Endothelial cell of umbilical vein (primary cell): ENCODE data around the gene NAGPA. TPM values are rescaled to one million over a fixed set of nuclear protein-coding genes. Genes with fewer than 3 reads are reported as not detected.

Source experiments
- BruUV-seq: library from RNA; stranded (reverse); fragments of 400-500 nt; replicated peaks from 2 replicates; lab custom pipeline; 2021; lab: Mats Ljungman, UMichigan
- CTCF ChIA-PET: fragments of 300-600, 350-600 bp; sonication (Branson Sonifier 250); formaldehyde crosslinking; loops from one replicate; lab custom pipeline; 2021; ENCODE audit warnings: antibody characterized with exemption, inconsistent platforms; lab: Charles Lee
- POLR2A ChIA-PET: fragments of 300-600, 350-600 bp; sonication (Branson Sonifier 250); formaldehyde crosslinking; loops from one replicate; lab custom pipeline; 2021; ENCODE audit warnings: antibody characterized with exemption, inconsistent platforms; lab: Charles Lee
- DNase-seq: peaks from one replicate; pipeline ENCODE4 v3.0.0-alpha.2; 2011; ENCODE audit warnings: low read depth, low spot score
- FAIRE-seq: peaks from 2 replicates; lab custom pipeline; 2011; peaks lifted over from hg19 to GRCh38; lab: Jason Lieb, UNC
- H2AFZ ChIP-seq: 2 replicates; pipeline ENCODE4 v1.6.0; 2012; ENCODE audit warnings: low read depth, low read length, control low read depth, inconsistent platforms
- H3K27ac ChIP-seq: 2 replicates; pipeline ENCODE4 v1.5.1; 2011; ENCODE audit warnings: low read depth, mild to moderate bottlenecking, control low read depth, low read length, moderate library complexity; ENCODE audit not compliant: insufficient read depth
- H3K27me3 ChIP-seq, 2 experiments: 2 replicates each; pipeline versions ENCODE4 v1.6.0 to v1.6.1; 2011; ENCODE audit warnings: low read length in 2 of 2, mixed read lengths in 1 of 2; ENCODE audit not compliant: control insufficient read depth in 2 of 2, insufficient read depth in 2 of 2
- H3K36me3 ChIP-seq, 2 experiments: 2 replicates in 1 of 2; 3 replicates in 1 of 2; pipeline ENCODE4 v1.5.1; 2011; ENCODE audit warnings: low read length in 2 of 2, mild to moderate bottlenecking in 1 of 2, moderate library complexity in 1 of 2; ENCODE audit not compliant: control insufficient read depth in 2 of 2, insufficient read depth in 2 of 2; ENCODE audit errors: extremely low read depth in 1 of 2
- H3K4me1 ChIP-seq: 3 replicates; pipeline ENCODE4 v1.5.1; 2011; ENCODE audit warnings: mild to moderate bottlenecking, low read length; ENCODE audit not compliant: control insufficient read depth, insufficient read depth; ENCODE audit errors: extremely low read depth
- H3K4me2 ChIP-seq: 2 replicates; pipeline ENCODE4 v1.6.1; 2011; ENCODE audit warnings: low read length, control low read depth, mixed read lengths; ENCODE audit not compliant: insufficient read depth
- H3K4me3 ChIP-seq, 3 experiments: fragments of 200-600 bp in 1 of 3; sonication (generic), shearing (Covaris generic) in 1 of 3; replicated peaks in 1 of 3; 2 replicates each; pipeline ENCODE4 v1.5.1; 2011 to 2016; ENCODE audit warnings: control low read depth in 3 of 3, low read length in 3 of 3, mild to moderate bottlenecking in 2 of 3, inconsistent platforms in 1 of 3, low read depth in 1 of 3, moderate library complexity in 1 of 3; ENCODE audit not compliant: insufficient read depth in 1 of 3
- H3K79me2 ChIP-seq: 2 replicates; pipeline ENCODE4 v1.6.0; 2012; ENCODE audit warnings: low read length, inconsistent platforms; ENCODE audit not compliant: control insufficient read depth, insufficient read depth
- H3K9ac ChIP-seq: replicated peaks from 2 replicates; pipeline ENCODE3; 2011; ENCODE audit warnings: low read length, control low read depth; ENCODE audit not compliant: insufficient read depth; ENCODE audit errors: extremely low read depth
- H3K9me1 ChIP-seq: replicated peaks from 3 replicates; pipeline ENCODE4 v1.6.0; 2011; ENCODE audit warnings: mild to moderate bottlenecking, low read length; ENCODE audit not compliant: control insufficient read depth, insufficient read depth; ENCODE audit errors: extremely low read depth
- H3K9me3 ChIP-seq: replicated peaks from 2 replicates; pipeline ENCODE4 v1.5.1; 2012; ENCODE audit warnings: low read length, inconsistent platforms; ENCODE audit not compliant: control insufficient read depth, insufficient read depth
- H4K20me1 ChIP-seq: replicated peaks from 2 replicates; pipeline ENCODE3; 2011; ENCODE audit warnings: mild to moderate bottlenecking, low read length; ENCODE audit not compliant: control insufficient read depth, insufficient read depth; ENCODE audit errors: extremely low read depth
- EZH2 ChIP-seq: IDR thresholded peaks from 2 replicates; pipeline ENCODE4 v1.6.1; 2012; ENCODE audit warnings: borderline replicate concordance, low read depth, mild to moderate bottlenecking, moderate library complexity, low read length, inconsistent platforms; ENCODE audit not compliant: severe bottlenecking
- FOS ChIP-seq: IDR thresholded peaks from 2 replicates; pipeline ENCODE4 v1.6.1; 2011; ENCODE audit warnings: mild to moderate bottlenecking, low read length, moderate library complexity, borderline replicate concordance; ENCODE audit not compliant: insufficient read depth
- GATA2 ChIP-seq: IDR thresholded peaks from 2 replicates; pipeline ENCODE4 v1.7.0; 2011; ENCODE audit warnings: low read depth, mild to moderate bottlenecking, moderate library complexity, mixed read lengths, low read length; ENCODE audit not compliant: insufficient read length, insufficient read depth
- JUN ChIP-seq: IDR thresholded peaks from 2 replicates; pipeline ENCODE4 v1.6.1; 2011; ENCODE audit warnings: borderline replicate concordance, low read depth; ENCODE audit not compliant: insufficient read length, insufficient read depth
- MYC ChIP-seq: IDR thresholded peaks from one replicate; pipeline ENCODE4 v1.6.1; 2011; ENCODE audit warnings: mild to moderate bottlenecking, low read depth, low read length
- POLR2A ChIP-seq: IDR thresholded peaks from 2 replicates; pipeline ENCODE4 v1.6.1; 2012; ENCODE audit warnings: low read depth, mild to moderate bottlenecking, control low read depth, low read length
- POLR2AphosphoS5 ChIP-seq: IDR thresholded peaks from 2 replicates; pipeline ENCODE4 v1.6.1; 2012; ENCODE audit warnings: low read depth, mild to moderate bottlenecking, control low read depth, low read length, moderate library complexity; ENCODE audit not compliant: insufficient read depth
- dilution Hi-C: fragments of 300-500 bp; cut with MboI; formaldehyde crosslinking; loops from one replicate; pipeline ENCODE4 v1.15.0; 2019; ENCODE audit warnings: low sequenced_read_pairs; ENCODE audit not compliant: extremely low pct_ligation_motif_present
- intact Hi-C: fragments of 100-400 bp; cut with micrococcal nuclease; formaldehyde crosslinking; loops from one replicate; pipeline ENCODE4 v1.10.0; 2022
- polyA plus RNA-seq, 4 experiments: library from polyadenylated mRNA; depleted of rRNA in 3 of 4; stranded (reverse) in 3 of 4; unstranded in 1 of 4; fragments of >200 nt; gene quantifications; 2 replicates each; pipeline versions ENCODE4 v1.2.1 to v1.2.3, GENCODE V29; 2011 to 2012; ENCODE audit warnings: missing spikeins in 1 of 4
- total RNA-seq: library from RNA; stranded (reverse); gene quantifications from 2 replicates; pipeline ENCODE4 v1.2.3, GENCODE V29; 2021
- TF ChIP-seq, protein P1 (sequence below), 2 donors: IDR thresholded peaks; 1 replicate in 1 of 2; 2 replicates in 1 of 2; pipeline ENCODE4 v1.5.1; 2011; ENCODE audit warnings: low read length in 2 of 2, mild to moderate bottlenecking in 2 of 2, moderate library complexity in 2 of 2, control low read depth in 1 of 2, inconsistent platforms in 1 of 2, low read depth in 1 of 2; ENCODE audit not compliant: insufficient read depth in 1 of 2; ENCODE audit errors: extremely low read depth in 1 of 2
- TF ChIP-seq, protein P2 (sequence below): IDR thresholded peaks from 2 replicates; pipeline ENCODE4 v1.6.1; 2011; ENCODE audit not compliant: insufficient read depth, insufficient read length

NAGPA gene
- total and polyA plus RNA-seq, 2 donors (not counting 3 experiments of a cell fraction or from before 2014, with no cell fraction given), result 29.6 to 29.9 TPM

DNA sequence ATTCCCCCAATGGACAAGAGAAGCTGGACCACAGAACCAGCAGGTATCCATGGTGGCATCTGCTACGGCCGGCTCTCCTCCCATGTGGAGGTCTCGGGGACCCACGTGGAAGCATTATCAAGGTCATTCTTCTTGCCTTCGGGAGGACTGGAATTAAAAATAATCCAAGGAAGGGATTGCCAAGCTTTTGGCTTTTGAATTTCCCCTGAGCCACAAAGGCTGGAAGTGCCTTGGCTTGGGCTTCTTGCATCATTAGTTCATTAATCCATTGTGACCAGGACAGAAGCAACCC lies 16.1 kb downstream of the NAGPA start:
- no peaks in the 10 kb centered on the region for H3K79me2 ChIP-seq
- no peaks in the 10 kb centered on the region for H4K20me1 ChIP-seq
- H3K9ac ChIP-seq, result no peak overlapping the region
- dilution Hi-C loops, result no loop called here
- FAIRE-seq, result no peak
- intact Hi-C loops, result no loop called here
- no peaks in the 10 kb centered on the region for H3K4me1 ChIP-seq
- POLR2A ChIA-PET, result no interaction called here
- H3K27ac ChIP-seq, result no peak overlapping the region
- H3K4me2 ChIP-seq, result no peak overlapping the region
- H3K36me3 ChIP-seq, result no peaks in the 10 kb centered on the region
- CTCF ChIA-PET, result interaction anchor here (1.2 kb wide), 1 partner anchor 9 kb away, joined by 3 read pairs; no protein-coding TSS in a partner anchor
- no peak overlapping the region for H2AFZ ChIP-seq
- H3K9me3 ChIP-seq, result no peaks in the 10 kb centered on the region
- H3K27me3 ChIP-seq, result no peaks in the 10 kb centered on the region
- no TSS peak for BruUV-seq
- DNase-seq, result no peak
- H3K9me1 ChIP-seq, result no peaks in the 10 kb centered on the region
- TF ChIP-seq JUN (no peak), GATA2 (no peak), MYC (no peak), FOS (no peak), EZH2 (no peak), POLR2A (no peak), POLR2AphosphoS5 (no peak)
- TF ChIP-seq, protein P1, sequence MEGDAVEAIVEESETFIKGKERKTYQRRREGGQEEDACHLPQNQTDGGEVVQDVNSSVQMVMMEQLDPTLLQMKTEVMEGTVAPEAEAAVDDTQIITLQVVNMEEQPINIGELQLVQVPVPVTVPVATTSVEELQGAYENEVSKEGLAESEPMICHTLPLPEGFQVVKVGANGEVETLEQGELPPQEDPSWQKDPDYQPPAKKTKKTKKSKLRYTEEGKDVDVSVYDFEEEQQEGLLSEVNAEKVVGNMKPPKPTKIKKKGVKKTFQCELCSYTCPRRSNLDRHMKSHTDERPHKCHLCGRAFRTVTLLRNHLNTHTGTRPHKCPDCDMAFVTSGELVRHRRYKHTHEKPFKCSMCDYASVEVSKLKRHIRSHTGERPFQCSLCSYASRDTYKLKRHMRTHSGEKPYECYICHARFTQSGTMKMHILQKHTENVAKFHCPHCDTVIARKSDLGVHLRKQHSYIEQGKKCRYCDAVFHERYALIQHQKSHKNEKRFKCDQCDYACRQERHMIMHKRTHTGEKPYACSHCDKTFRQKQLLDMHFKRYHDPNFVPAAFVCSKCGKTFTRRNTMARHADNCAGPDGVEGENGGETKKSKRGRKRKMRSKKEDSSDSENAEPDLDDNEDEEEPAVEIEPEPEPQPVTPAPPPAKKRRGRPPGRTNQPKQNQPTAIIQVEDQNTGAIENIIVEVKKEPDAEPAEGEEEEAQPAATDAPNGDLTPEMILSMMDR (IDR thresholded peaks at IDR 0.05; ENCODE audit: extremely low read depth in 1 of 2, insufficient read depth in 1 of 2, low read depth in 1 of 2, low read length in 2 of 2), result no peak
- TF ChIP-seq, protein P2, sequence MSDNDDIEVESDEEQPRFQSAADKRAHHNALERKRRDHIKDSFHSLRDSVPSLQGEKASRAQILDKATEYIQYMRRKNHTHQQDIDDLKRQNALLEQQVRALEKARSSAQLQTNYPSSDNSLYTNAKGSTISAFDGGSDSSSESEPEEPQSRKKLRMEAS, result no peak
- no peak overlapping the region for H3K4me3 ChIP-seq
